Calu3 (cell line): ENCODE measurements around the gene BPI. TPM values are rescaled to one million over a fixed set of nuclear protein-coding genes. Genes with fewer than 3 reads are reported as not detected.

ENCODE experiments used
- BruUV-seq: library from RNA; stranded (reverse); fragments of 400-500 nt; replicated peaks from 2 replicates; lab custom pipeline; 2021; lab: Mats Ljungman, UMichigan
- CTCF ChIA-PET: fragments of 300-600 bp; sonication (Branson Sonifier 250); formaldehyde crosslinking; loops from one replicate; lab custom pipeline; 2022; ENCODE audit warnings: antibody characterized with exemption; lab: Charles Lee
- DNase-seq: peaks from one replicate; pipeline ENCODE4 v3.0.0; 2022
- H3K27ac Mint-ChIP-seq: one replicate; pipeline ENCODE4 v1.8.0; 2022; ENCODE audit warnings: mixed read lengths; ENCODE audit not compliant: unreplicated experiment
- H3K27me3 Mint-ChIP-seq: one replicate; pipeline ENCODE4 v1.8.0; 2022; ENCODE audit warnings: mixed read lengths; ENCODE audit not compliant: unreplicated experiment
- H3K36me3 Mint-ChIP-seq: one replicate; pipeline ENCODE4 v1.8.0; 2022; ENCODE audit warnings: mild to moderate bottlenecking, moderate library complexity, mixed read lengths; ENCODE audit not compliant: insufficient read depth, unreplicated experiment
- H3K4me1 Mint-ChIP-seq: one replicate; pipeline ENCODE4 v1.8.0; 2022; ENCODE audit warnings: mild to moderate bottlenecking, low read depth, mixed read lengths; ENCODE audit not compliant: unreplicated experiment
- H3K4me3 Mint-ChIP-seq: one replicate; pipeline ENCODE4 v1.8.0; 2022; ENCODE audit warnings: mild to moderate bottlenecking, low read depth, moderate library complexity, mixed read lengths; ENCODE audit not compliant: unreplicated experiment
- H3K9me3 Mint-ChIP-seq: one replicate; pipeline ENCODE4 v1.8.0; 2022; ENCODE audit warnings: low read depth, mixed read lengths; ENCODE audit not compliant: unreplicated experiment
- intact Hi-C: fragments of 100-400 bp; cut with micrococcal nuclease; formaldehyde crosslinking; loops from one replicate; pipeline ENCODE4 v1.10.0; 2022; ENCODE audit not compliant: unreplicated experiment
- total RNA-seq: library from RNA; stranded (reverse); gene quantifications from 2 replicates; pipeline ENCODE4 v1.2.3, GENCODE V29; 2022
- TF ChIP-seq, protein P1 (sequence below): fragments of 200-600 bp; IDR thresholded peaks from one replicate; pipeline ENCODE4 v1.8.0; 2022; ENCODE audit warnings: antibody characterized with exemption; ENCODE audit not compliant: unreplicated experiment

Gene BPI
- total RNA-seq, 1 experiment from 2014 or later, result not detected

DNA sequence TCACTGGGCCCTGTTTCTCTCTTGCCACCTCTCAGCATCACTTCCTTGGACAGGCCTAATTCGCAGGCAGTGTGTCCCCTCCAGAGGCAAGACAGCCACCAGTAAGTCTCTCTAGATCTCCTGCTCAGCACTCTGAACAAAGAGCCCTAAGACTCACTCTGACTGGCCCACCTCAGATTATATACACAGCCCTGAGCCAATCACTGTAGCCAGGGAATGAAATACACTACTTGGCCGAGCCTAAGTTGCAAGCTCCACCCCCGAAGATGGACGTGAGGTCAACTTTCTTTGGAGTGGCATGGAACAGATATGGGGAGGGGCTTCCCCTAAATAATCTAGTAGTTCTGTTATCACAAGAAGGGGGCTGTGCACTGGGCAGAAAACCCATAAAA lies 4.1 kb downstream of the BPI start:
- Mint-ChIP-seq H3K9me3 (no peaks in the 10 kb centered on the region), H3K27me3 (peaks cover 39% of the 10 kb centered on the region), H3K36me3 (no peaks in the 10 kb centered on the region), H3K4me3 (no peak overlapping the region), H3K4me1 (no peaks in the 10 kb centered on the region), H3K27ac (no peak overlapping the region)
- BruUV-seq, result no TSS peak
- no peak for DNase-seq
- TF ChIP-seq, protein P1, sequence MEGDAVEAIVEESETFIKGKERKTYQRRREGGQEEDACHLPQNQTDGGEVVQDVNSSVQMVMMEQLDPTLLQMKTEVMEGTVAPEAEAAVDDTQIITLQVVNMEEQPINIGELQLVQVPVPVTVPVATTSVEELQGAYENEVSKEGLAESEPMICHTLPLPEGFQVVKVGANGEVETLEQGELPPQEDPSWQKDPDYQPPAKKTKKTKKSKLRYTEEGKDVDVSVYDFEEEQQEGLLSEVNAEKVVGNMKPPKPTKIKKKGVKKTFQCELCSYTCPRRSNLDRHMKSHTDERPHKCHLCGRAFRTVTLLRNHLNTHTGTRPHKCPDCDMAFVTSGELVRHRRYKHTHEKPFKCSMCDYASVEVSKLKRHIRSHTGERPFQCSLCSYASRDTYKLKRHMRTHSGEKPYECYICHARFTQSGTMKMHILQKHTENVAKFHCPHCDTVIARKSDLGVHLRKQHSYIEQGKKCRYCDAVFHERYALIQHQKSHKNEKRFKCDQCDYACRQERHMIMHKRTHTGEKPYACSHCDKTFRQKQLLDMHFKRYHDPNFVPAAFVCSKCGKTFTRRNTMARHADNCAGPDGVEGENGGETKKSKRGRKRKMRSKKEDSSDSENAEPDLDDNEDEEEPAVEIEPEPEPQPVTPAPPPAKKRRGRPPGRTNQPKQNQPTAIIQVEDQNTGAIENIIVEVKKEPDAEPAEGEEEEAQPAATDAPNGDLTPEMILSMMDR, result no peak
- CTCF ChIA-PET, result interaction anchor here (1.7 kb wide), 1 partner anchor 14 kb away, joined by 4 read pairs; no protein-coding TSS in a partner anchor
- intact Hi-C loops, result loop anchor here (5.0 kb wide), 1 partner anchor 256 kb away; no protein-coding TSS in a partner anchor

GRCh38 chr20:38308447-38308846 lies 4.5 kb downstream of the BPI start:
- no peak for DNase-seq
- no peak overlapping the region for H3K27ac Mint-ChIP-seq
- H3K27me3 Mint-ChIP-seq, result peaks cover 35% of the 10 kb centered on the region
- H3K4me1 Mint-ChIP-seq, result no peaks in the 10 kb centered on the region
- H3K36me3 Mint-ChIP-seq, result no peaks in the 10 kb centered on the region
- TF ChIP-seq, protein P1, result no peak
- intact Hi-C loops, result loop anchor here (5.0 kb wide), 1 partner anchor 256 kb away; no protein-coding TSS in a partner anchor
- H3K9me3 Mint-ChIP-seq, result no peaks in the 10 kb centered on the region
- no TSS peak for BruUV-seq
- CTCF ChIA-PET, result interaction anchor here (1.7 kb wide), 1 partner anchor 13 kb away, joined by 4 read pairs; no protein-coding TSS in a partner anchor
- H3K4me3 Mint-ChIP-seq, result no peak overlapping the region

- intact Hi-C loops, result no loop called here
Observed at GRCh38 chr20:38311091-38311490, 7.1 kb downstream of the BPI start.

GRCh38 chr20:38311491-38311890 lies 7.5 kb downstream of the BPI start:
- H3K4me3 Mint-ChIP-seq, result no peak overlapping the region
- TF ChIP-seq, protein P1, result no peak
- intact Hi-C loops, result no loop called here
- no TSS peak for BruUV-seq
- CTCF ChIA-PET, result interaction anchor here (1.0 kb wide), 1 partner anchor 97 kb away, joined by 3 read pairs; no protein-coding TSS in a partner anchor
- H3K9me3 Mint-ChIP-seq, result no peaks in the 10 kb centered on the region
- no peak overlapping the region for H3K27ac Mint-ChIP-seq
- no peaks in the 10 kb centered on the region for H3K4me1 Mint-ChIP-seq
- H3K36me3 Mint-ChIP-seq, result no peaks in the 10 kb centered on the region
- DNase-seq, result no peak
- H3K27me3 Mint-ChIP-seq, result peaks cover 9% of the 10 kb centered on the region

More at GRCh38 chr20:38311091-38311490, 7.1 kb downstream of the BPI start:
- no peaks in the 10 kb centered on the region for H3K36me3 Mint-ChIP-seq
- no peaks in the 10 kb centered on the region for H3K4me1 Mint-ChIP-seq
- peaks cover 13% of the 10 kb centered on the region for H3K27me3 Mint-ChIP-seq
- no TSS peak for BruUV-seq
- CTCF ChIA-PET, result interaction anchor here (1.0 kb wide), 1 partner anchor 97 kb away, joined by 3 read pairs; no protein-coding TSS in a partner anchor
- DNase-seq, result no peak
- H3K9me3 Mint-ChIP-seq, result no peaks in the 10 kb centered on the region
- no peak overlapping the region for H3K27ac Mint-ChIP-seq
- TF ChIP-seq, protein P1, result no peak
- H3K4me3 Mint-ChIP-seq, result no peak overlapping the region
